ENCODE data around the gene NR0B1.

Gene NR0B1, protein sequence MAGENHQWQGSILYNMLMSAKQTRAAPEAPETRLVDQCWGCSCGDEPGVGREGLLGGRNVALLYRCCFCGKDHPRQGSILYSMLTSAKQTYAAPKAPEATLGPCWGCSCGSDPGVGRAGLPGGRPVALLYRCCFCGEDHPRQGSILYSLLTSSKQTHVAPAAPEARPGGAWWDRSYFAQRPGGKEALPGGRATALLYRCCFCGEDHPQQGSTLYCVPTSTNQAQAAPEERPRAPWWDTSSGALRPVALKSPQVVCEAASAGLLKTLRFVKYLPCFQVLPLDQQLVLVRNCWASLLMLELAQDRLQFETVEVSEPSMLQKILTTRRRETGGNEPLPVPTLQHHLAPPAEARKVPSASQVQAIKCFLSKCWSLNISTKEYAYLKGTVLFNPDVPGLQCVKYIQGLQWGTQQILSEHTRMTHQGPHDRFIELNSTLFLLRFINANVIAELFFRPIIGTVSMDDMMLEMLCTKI

DNA sequence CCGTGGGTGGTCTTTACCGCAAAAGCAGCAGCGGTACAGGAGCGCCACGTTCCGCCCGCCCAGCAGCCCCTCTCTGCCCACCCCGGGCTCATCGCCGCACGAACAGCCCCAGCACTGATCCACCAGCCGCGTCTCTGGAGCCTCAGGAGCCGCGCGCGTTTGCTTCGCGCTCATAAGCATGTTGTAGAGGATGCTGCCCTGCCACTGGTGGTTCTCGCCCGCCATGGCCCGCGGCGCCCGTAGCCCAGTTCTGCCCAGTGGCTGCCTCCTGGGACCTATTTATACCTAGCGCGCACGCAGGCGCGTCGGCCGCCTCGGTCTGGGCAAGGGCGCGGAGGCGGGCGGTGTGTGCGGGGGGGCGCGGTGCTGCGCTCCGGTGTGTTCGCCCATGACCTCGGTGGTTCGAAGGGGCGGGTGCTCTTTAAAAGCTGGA is at the start of gene NR0B1:
Gene NR0B1, minus strand, starts transcription at position 252 of the 433 bp plus-strand sequence. Its CDS starts 27 bp downstream, at position 225.
- DNase-seq (ENCODE audit: low spot score) = no peak

DNA sequence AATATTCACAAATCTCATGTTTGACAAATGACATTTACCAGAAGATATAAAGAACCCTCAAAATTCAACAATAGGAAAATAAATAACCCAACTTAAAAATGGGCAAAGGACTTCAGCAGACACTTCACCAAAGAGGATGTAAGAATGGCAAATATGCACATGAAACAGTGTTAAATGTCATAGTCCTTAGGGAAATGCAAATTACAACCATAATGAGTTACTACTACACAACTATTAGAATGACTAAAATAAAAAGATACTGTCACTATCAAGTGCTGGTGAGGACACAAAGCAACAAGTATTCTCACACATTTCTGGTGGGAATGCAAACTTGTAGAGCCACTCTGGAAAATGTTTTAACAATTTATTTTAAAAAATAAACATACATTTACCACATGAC is 40.8 kb upstream of the NR0B1 start:
- DNase-seq (ENCODE audit: low spot score) = no peak

GRCh38 chrX:30343206-30343605 is 34.0 kb upstream of the NR0B1 start:
- no peak for DNase-seq (ENCODE audit: low spot score)

DNA sequence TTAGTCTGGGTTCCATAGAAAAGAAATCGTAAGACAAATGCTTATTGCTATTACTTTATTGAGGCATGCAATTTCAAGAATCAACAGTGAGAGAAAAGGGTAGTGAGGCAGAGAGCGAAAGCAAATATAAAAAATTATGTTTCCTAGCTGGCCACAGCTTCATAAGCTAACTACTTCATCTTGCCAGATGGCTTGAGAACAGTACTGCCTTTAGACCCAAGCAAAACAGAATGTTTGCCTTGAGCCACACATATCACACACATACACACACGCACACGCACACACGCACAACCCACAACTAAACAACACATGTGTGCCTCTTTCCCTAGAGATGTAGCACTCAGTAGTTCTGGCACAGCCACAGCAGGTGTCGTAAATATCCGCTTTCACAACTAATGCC is 31.6 kb upstream of the NR0B1 start:
- no peak for DNase-seq (ENCODE audit: low spot score)

DNA sequence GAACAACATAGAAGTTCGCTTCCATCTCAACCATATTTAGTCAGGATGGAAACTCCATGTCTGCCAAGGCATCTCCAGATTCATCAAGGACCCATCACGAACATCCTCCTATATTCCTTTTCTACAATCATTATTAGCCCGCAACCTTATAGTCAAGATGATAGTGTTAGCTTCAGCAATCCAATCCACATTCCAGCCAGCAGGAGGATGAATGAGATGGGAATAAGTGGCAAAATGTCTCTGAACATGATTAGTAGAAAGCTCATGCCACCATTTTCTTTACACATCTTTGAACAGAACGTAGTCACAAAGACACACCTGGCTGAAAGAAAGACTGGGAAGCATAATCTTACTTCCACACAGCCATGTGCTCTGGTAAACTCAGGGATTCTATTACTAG is 18.6 kb upstream of the NR0B1 start:
- no peak for DNase-seq (ENCODE audit: low spot score)

DNA sequence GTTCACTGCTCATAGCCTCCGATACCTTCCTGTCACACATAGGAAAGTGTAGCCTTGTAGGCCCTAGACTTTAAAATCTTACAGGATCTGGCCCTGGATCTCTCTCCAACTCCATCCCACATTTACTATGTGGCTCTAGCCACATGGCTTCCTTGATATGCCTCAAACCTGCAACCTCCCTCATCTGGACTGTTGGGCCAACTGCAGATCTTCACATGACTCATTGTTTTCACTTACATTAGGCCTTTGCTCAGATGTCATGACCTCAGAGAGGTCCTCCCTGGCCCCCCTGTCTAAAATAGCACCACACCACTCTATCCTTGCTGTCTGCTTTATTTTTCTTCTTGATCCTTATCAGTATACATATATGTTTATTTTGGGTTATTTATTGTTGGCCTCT is 8.1 kb upstream of the NR0B1 start:
- DNase-seq (ENCODE audit: low spot score) = no peak

DNA sequence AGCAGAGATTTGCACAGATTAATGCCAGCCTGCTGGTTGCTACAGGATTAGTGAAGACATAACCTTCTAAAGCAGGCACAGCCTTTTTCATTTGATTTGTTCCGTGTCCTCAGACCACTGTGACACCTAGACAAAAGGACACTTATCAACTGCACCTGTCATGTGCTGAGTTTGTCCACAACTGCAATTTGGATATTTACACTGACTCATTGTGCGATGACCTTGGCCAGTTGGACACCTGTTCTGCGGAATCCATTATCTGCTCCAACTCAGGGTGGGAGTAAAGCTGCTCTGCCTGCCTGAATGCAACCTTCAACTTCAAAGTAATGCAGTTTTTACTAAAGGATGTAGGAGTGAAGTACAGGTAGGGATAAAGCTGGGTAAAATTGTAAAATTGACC is 4.1 kb upstream of the NR0B1 start:
- no peak for DNase-seq (ENCODE audit: low spot score)

DNA sequence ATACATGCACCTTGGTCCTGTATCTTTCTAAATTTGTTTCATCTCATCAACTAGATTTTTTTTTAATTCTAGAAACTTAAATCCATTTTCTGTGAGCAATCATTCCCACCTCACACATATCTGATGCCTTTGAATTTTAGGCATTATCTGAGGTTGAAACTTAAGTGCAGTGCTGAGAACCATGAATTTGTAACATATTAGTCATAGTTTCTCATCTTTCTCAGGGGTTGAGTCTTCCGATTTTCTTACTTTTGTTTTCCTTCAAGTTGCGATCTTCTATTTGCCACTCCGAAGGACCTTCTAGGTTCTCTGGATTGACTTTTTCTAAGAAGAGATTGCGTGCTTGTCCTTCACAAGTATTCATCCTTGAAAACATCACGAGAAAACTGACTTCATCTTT is 3.7 kb upstream of the NR0B1 start:
- DNase-seq (ENCODE audit: low spot score) = no peak

GRCh38 chrX:30310429-30311206 is 1.4 kb upstream of the NR0B1 start:
- no peak for DNase-seq (ENCODE audit: low spot score)

GRCh38 chrX:30308263-30309138 is 689 bp downstream of the NR0B1 start:
- no peak for DNase-seq (ENCODE audit: low spot score)

DNA sequence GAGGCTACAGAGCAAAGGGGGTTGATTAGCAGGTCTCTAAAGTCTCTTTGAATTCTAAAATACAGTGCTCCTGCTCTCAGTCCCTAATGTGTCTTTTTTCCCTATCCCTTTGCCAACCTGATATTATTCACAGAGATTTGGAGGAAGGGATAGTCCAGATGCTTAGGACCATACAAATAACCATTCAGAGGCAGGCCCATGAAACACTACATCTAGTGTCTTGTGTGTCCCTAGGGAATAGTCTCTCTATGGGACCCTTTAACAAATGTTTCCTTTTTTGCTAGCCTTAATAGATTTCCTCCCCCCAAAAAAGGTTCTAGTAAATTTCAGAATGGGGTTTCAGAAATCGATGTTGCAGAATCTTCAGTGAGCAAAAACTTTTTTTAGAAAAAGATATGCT is 1.7 kb downstream of the NR0B1 start:
- no peak for DNase-seq (ENCODE audit: low spot score)

- DNase-seq (ENCODE audit: low spot score) = no peak
These were observed 4.3 kb downstream of the NR0B1 start for GRCh38 chrX:30304866-30305265.

GRCh38 chrX:30302956-30303355 is 6.2 kb downstream of the NR0B1 start:
- no peak for DNase-seq (ENCODE audit: low spot score)

DNA sequence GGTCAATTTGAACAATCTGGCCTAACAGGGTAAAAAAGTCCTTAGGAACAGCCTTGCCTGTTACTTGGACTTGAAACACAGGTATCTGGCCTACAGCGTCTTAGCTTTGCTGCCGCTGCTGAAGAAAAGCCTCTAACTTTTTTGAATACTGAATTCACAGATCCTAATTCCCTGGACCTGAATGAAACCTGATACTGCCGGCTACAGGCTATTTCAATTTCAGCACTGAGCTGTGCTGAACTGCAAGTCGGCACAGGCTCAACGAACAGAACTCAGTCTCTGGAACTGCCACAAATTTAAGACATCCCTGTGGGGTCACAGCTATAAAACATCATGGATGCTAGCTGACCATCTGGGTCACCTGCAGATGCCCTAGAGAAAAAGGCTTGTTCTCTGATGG is 7.2 kb downstream of the NR0B1 start:
- peak; percentile 6 for DNase-seq (ENCODE audit: low spot score)

- DNase-seq (ENCODE audit: low spot score) = no peak
These were observed 8.0 kb downstream of the NR0B1 start for GRCh38 chrX:30301208-30301607.

GRCh38 chrX:30296408-30297254 is 12.6 kb downstream of the NR0B1 start:
- no peak for DNase-seq (ENCODE audit: low spot score)

DNA sequence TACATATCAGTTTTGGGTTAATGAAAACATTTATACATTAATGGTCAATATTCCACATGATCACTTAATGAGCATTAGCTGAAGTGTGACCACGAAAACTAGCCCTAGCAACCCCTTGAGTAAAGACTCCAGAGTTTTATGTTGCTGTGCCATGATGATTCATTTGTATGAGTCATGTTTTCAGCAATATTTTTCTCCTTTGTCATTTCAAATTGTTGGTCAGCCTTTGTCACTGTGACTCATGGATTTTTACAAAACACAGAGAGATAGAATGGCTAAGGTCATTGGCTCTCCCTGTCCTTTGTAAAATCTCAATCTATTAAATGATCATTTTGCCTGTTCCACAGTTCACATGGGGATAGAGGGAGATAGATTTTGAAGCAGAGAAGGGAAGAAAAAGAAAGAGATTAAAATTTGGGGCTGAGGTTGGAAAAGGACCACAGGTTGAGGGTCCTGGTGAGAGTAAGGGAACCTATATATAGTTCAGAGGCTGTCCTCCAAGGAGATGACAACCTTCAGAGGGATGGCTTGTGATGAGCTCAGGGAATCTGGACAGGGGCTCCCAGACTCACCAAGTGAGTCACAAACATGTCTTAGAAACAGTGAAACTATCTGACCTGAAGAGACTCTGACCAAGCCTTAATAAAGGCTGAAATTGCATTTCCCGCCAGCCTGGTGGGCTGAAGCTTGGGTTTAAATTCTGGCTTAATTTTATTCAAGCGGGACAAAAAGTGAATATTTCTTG is 25.6 kb downstream of the NR0B1 start:
- no peak for DNase-seq (ENCODE audit: low spot score)

DNA sequence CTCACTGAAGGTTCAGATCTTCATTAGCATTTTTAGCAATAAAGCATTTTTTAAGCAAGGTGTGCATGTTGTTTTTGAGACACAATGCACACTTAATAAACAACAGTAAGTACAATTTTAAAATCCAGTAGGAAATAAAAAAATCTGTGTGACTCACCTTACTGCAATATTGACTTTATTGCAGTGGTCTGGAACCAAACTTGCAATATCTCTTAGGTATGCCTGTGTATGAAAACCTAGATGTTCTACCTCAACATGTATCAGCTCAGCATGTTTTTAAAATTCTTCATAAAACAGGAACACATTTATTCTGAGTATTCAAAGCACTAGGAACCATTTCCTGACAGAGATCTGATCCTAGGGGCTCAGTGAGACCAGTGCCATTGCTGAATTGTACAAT is 26.7 kb downstream of the NR0B1 start:
- DNase-seq (ENCODE audit: low spot score) = no peak

DNA sequence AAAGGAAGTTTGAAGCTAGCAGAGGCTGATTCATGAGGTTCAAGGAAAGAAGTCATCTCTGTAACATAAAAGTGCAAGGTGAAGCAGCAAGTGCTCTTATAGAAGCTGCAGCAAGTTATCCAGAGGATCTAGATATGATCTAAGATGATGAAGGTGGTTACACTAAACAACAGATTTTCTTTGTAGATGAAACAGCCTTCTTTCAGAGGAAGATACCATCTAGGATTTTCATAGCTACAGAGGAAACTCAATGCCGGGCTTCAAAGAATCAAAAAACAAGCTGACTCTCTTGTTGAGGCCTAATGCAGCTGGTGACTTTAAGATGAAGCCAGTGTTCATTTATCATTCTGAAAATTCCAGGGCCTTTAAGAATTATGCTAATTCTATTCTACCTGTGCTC is 28.8 kb downstream of the NR0B1 start:
- no peak for DNase-seq (ENCODE audit: low spot score)

DNA sequence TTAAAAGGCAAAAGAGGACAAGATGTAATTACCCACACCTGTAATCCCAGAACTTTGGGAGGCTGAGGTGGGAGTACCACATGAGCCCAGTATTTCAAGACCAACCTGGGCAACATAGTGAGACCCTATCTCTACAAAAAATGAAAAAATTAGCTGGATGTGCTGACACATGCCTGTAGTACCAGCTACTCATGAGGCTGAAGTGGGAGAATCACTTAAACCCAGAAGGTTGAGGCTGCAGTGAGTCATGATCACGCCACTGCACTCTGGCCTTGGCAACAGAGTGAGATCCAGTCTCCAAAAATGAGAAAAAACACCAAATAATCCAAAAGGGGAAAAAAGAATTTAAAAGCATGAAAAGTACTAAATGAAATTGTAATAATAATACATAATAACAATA is 30.8 kb downstream of the NR0B1 start:
- DNase-seq (ENCODE audit: low spot score) = no peak

DNA sequence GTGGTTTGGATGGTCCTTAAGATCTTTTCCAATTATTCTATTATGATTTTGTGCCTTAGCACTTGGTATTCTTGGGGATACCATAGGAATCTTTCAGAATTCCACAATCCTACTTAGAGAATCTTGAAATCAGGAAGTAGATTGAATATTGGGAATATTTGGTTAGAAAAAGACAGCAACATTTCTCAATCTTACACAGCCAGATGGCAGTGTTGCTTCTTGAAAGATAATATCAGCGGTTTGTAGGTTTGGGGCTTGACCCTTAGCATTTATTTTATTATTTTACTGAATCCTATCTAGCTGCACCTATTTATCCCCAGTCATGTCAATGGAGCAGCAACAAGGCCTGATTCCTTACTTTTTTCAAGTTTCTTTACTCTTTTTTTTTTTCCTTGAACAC is 33.7 kb downstream of the NR0B1 start:
- DNase-seq (ENCODE audit: low spot score) = no peak

Measured in HuH-7 (cell line).